Activated T-helper 1 cell treated with anti-CD3 and anti-CD28 coated beads, Interleukin-12 subunit alpha, Interleukin-12 subunit beta, Interleukin-2, Interleukin-4 antibody, amounts not matched to agents 30 ng/mL and 10 ng/mL and 1 ng/mL, durations not matched to agents 14 hours and 24 hours and 36 hours (primary cell): ENCODE measurements around the gene CABP4. TPM values are rescaled to one million over a fixed set of nuclear protein-coding genes. Genes with fewer than 3 reads are reported as not detected.

ENCODE experiments used
- DNase-seq: peaks from one replicate; pipeline ENCODE4 v3.0.0; 2021; ENCODE audit warnings: low spot score
- H3K27ac Mint-ChIP-seq: one replicate; pipeline ENCODE4 v1.8.0; 2021; ENCODE audit warnings: mild to moderate bottlenecking, mixed read lengths
- H3K27me3 Mint-ChIP-seq: one replicate; pipeline ENCODE4 v1.8.0; 2022; ENCODE audit warnings: mild to moderate bottlenecking, moderate library complexity, mixed read lengths; ENCODE audit not compliant: insufficient read depth
- H3K36me3 Mint-ChIP-seq: one replicate; pipeline ENCODE4 v1.8.0; 2021; ENCODE audit warnings: low read depth, mixed read lengths
- H3K4me1 Mint-ChIP-seq: one replicate; pipeline ENCODE4 v1.8.0; 2021; ENCODE audit warnings: low read depth, mixed read lengths
- H3K4me3 Mint-ChIP-seq: one replicate; pipeline ENCODE4 v1.8.0; 2021; ENCODE audit warnings: mild to moderate bottlenecking, moderate library complexity, mixed read lengths
- H3K9me3 Mint-ChIP-seq: one replicate; pipeline ENCODE4 v1.8.0; 2021; ENCODE audit warnings: mixed read lengths
- intact Hi-C: fragments of 100-400 bp; cut with micrococcal nuclease; formaldehyde crosslinking; loops from one replicate; pipeline ENCODE4 v1.15.1; 2024
- total RNA-seq: library from RNA; stranded (reverse); gene quantifications from 2 replicates; pipeline ENCODE4 v1.2.3, GENCODE V29; 2022

Gene CABP4
- 0.86 and 0.96 TPM in 2 replicates for total RNA-seq

DNA sequence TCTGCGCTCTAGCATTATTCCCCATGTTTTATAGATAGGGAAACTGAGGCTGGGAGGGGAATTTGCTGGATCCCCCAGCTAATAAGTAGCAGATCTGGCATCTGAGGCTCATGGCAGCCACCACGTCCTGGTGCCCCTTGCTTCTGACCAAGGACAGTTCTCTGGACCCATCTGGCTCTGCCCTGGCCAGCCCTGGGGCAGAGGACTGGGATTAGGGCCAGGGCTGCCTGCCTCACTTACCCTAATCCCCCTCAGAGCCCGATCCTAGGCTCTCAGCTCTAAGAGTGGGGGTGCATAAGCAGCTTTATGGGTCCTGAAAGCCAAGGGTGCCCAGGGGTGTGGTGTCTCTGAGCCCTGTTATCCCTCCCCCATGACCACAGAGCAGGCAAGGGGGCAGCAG lies at the start of gene CABP4:
Gene CABP4, plus strand, starts transcription at position 301 of the 400 bp plus-strand sequence. Its CDS starts 70 bp downstream, at position 371.
- DNase-seq: no peak
- intact Hi-C loops: no loop called here
- Mint-ChIP-seq H3K9me3 (no peaks in the 10 kb centered on the region), H3K4me1 (no peaks in the 10 kb centered on the region), H3K4me3 (no peak within 1 kb of the TSS), H3K27ac (no peak within 1 kb of the TSS), H3K36me3 (no peaks in the 10 kb centered on the region), H3K27me3 (peaks cover 4% of the 10 kb centered on the region)

DNA sequence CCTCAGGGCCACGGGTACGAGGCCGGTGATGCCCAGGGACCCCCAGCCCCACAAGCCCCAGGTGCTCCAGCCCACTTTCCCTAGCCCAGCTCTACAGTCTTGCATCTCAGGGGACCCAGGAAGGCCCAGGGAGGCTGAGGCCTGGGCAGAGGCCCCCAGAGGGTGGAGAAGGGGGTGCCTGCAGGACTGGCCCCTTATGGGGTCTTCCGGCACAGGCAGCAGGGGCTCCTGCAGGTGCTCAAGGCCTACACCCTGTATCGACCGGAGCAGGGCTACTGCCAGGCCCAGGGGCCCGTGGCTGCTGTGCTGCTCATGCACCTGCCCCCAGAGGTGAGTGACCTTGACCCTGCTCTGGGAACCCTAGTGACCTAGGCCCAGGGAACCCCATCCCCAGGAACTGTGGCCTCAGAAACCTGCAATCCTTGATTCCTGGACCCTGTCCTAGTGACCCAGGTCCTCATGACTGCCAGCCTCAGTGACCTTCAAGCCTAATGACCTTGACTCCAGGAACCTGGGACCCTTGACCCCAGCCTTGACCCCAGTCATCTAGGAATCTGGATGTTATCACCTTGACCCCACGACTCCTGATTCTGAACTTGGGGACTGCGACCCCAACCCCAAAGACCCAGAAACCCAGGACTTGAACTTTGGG lies 49.3 kb upstream of the CABP4 start:
- intact Hi-C loops: loop anchor here (5.0 to 10.0 kb wide), 3 partner anchors 199 to 1551 kb away; partner anchors contain the start of genes CFL1, CHKA and NDUFV1
- peak overlapping the region; percentile 88 for H3K4me3 Mint-ChIP-seq
- peaks cover 56% of the 10 kb centered on the region for H3K4me1 Mint-ChIP-seq
- no peaks in the 10 kb centered on the region for H3K27me3 Mint-ChIP-seq
- H3K36me3 Mint-ChIP-seq: peaks cover 32% of the 10 kb centered on the region
- H3K9me3 Mint-ChIP-seq: no peaks in the 10 kb centered on the region
- peak overlapping the region; percentile 92 for H3K27ac Mint-ChIP-seq
- DNase-seq: no peak

DNA sequence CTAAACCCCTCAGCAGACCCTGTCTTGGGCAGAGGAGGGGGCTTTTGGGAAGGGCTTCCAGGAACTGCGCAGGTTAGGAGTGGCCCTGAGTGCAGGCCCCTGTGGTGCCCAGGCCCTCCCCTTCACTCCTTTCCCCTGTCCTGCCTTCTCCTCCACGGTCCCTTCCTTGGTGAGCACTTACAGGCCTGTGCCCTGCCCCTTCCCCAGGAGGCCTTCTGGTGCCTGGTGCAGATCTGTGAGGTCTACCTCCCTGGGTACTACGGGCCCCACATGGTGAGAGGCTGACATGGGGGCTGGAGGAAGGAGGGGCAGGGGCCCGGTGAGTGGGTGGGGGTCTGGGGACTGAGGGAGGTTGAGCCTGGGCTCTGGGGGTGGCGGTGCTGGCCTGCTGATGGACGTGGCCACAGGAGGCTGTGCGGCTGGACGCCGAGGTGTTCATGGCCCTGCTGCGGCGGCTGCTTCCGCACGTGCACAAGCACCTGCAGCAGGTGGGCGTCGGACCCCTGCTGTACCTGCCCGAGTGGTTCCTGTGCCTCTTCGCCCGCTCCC lies 48.7 kb upstream of the CABP4 start:
- Mint-ChIP-seq H3K4me1 (peaks cover 56% of the 10 kb centered on the region), H3K36me3 (peaks cover 32% of the 10 kb centered on the region), H3K9me3 (no peaks in the 10 kb centered on the region), H3K27ac (peak overlapping the region; percentile 92), H3K4me3 (peak overlapping the region; percentile 88), H3K27me3 (no peaks in the 10 kb centered on the region)
- DNase-seq: no peak
- intact Hi-C loops: loop anchor here (5.0 to 10.0 kb wide), 3 partner anchors 198 to 1552 kb away; partner anchors contain the start of genes CFL1, CHKA and NDUFV1

DNA sequence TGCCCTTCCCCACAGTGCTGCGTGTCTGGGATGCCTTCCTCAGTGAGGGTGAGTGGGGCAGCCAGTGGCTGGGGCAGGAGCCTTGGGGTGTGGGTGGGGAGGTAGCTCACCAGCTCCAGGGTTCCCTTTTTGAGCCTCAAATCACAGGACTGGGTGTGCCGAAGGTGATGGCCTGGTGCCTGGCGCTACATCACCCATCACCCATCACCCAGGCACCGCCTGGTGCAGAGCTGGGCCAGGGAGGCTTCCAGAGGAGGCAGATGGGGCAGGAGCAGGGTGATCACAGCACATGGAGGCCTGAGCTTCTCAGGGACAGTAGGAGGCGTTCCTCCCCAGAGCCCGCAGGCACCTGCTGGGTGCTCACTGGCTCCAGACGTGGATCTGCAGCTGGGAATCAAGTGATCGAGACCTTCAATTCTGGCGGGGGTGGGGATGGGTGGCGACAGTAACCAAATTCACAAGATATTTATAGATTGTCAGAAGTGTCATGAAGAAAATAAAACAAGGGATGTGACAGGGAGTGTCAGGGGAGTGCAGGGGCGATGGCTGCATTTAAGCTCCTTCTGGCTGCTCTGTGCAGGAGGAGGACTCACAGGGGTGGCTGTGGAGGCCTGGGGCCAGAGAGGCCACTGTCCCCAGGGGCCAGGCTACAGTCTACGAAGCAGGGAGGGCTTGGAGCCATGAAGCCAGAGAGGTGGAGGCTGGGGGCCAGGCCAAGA lies 48.0 kb upstream of the CABP4 start:
- Mint-ChIP-seq H3K36me3 (peaks cover 32% of the 10 kb centered on the region), H3K27ac (peak overlapping the region; percentile 92), H3K27me3 (no peaks in the 10 kb centered on the region), H3K9me3 (no peaks in the 10 kb centered on the region), H3K4me1 (peaks cover 63% of the 10 kb centered on the region), H3K4me3 (peak overlapping the region; percentile 88)
- intact Hi-C loops: loop anchor here (1.0 to 10.0 kb wide), 4 partner anchors 99 to 1552 kb away; partner anchors contain the start of genes CFL1, CHKA and NDUFV1
- no peak for DNase-seq

DNA sequence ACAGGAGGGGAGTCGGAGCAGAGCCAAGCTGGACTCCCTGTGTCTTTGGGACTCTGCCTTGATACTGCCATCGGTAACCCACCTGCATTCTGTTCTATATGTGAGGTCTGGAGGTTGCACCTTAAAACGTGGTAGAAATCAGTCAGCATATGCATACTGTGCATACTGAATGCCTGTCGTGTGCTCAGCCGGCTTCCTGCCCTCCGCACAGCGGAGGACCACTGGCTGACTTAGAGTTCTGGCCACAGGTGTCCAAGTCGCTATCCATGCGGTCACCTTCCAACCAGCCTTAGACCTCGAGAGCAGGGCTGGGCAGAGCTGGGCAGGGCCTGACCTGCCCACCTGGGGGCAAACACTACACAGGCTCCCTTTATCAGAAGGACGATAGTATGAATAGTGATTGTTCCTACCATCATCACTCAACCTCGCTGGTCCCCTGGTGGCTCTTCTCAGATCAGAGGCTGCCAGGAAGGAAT lies 47.4 kb upstream of the CABP4 start:
- Mint-ChIP-seq H3K9me3 (no peaks in the 10 kb centered on the region), H3K4me3 (peak overlapping the region; percentile 88), H3K4me1 (peaks cover 69% of the 10 kb centered on the region), H3K27ac (peak overlapping the region; percentile 92), H3K27me3 (no peaks in the 10 kb centered on the region), H3K36me3 (peaks cover 32% of the 10 kb centered on the region)
- intact Hi-C loops: loop anchor here (1.0 to 10.0 kb wide), 4 partner anchors 99 to 1553 kb away; partner anchors contain the start of genes CFL1, CHKA and NDUFV1
- no peak for DNase-seq

DNA sequence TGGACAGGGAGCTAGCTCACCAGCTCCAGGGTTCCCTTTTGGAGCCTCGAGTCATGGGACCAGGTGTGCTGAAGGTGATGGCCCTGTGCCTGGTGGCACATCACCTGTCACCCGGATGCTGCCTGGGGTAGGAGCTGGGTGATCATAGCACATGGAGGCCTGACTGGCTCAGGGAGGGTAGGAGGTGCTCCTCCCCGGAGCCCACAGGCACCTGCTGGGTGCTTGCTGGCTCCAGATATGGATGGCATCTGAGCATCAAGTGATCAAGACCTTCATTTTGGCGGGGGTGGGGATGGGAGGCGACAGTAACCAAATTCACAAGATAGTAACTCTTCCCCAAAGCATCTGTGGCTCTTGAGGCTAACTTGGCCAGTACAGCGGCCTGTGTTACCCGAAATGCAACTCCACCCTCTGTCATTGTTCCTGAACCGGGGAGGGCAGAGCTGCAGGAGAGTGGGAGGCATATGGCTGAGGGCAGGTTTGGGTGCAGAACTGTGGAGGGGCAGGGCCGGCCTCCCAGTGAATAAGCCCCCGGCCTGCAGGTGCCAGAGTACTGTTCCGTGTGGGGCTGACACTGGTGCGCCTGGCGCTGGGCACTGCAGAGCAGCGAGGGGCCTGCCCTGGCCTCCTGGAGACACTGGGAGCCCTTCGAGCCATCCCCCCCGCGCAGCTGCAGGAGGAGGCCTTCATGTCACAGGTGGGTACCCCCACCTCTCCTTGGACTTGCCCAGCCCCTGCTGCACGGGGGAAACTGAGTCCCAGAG lies 46.5 kb upstream of the CABP4 start:
- H3K4me3 Mint-ChIP-seq: peak overlapping the region; percentile 88
- intact Hi-C loops: loop anchor here (1.0 to 10.0 kb wide), 4 partner anchors 13 to 1554 kb away; partner anchors contain the start of genes CFL1, CHKA and NDUFV1
- peak overlapping the region; percentile 92 for H3K27ac Mint-ChIP-seq
- H3K9me3 Mint-ChIP-seq: no peaks in the 10 kb centered on the region
- H3K27me3 Mint-ChIP-seq: peaks cover 2% of the 10 kb centered on the region
- no peak for DNase-seq
- peaks cover 77% of the 10 kb centered on the region for H3K4me1 Mint-ChIP-seq
- H3K36me3 Mint-ChIP-seq: peaks cover 34% of the 10 kb centered on the region

DNA sequence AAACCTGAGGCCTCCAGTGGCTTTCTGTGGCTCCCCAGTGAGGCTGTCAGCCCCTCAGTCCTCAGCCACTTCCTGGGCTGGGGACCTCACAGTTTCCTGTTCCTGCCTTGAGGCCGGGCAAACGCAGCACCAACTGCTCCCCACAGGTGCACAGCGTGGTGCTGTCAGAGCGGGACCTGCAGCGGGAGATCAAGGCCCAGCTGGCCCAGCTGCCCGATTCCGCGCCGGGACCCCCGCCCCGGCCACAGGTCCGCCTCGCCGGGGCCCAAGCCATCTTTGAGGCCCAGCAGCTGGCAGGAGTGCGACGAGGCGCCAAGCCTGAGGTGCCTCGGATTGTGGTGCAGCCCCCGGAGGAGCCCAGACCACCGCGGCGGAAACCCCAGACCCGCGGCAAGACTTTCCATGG lies 45.9 kb upstream of the CABP4 start:
- Mint-ChIP-seq H3K36me3 (peaks cover 32% of the 10 kb centered on the region), H3K4me1 (peaks cover 75% of the 10 kb centered on the region), H3K27ac (peak overlapping the region; percentile 94), H3K27me3 (peaks cover 2% of the 10 kb centered on the region), H3K9me3 (no peaks in the 10 kb centered on the region), H3K4me3 (peak overlapping the region; percentile 88)
- intact Hi-C loops: loop anchor here (1.0 to 10.0 kb wide), 4 partner anchors 12 to 1554 kb away; partner anchors contain the start of genes CFL1, CHKA and NDUFV1
- peak; percentile 78 for DNase-seq

DNA sequence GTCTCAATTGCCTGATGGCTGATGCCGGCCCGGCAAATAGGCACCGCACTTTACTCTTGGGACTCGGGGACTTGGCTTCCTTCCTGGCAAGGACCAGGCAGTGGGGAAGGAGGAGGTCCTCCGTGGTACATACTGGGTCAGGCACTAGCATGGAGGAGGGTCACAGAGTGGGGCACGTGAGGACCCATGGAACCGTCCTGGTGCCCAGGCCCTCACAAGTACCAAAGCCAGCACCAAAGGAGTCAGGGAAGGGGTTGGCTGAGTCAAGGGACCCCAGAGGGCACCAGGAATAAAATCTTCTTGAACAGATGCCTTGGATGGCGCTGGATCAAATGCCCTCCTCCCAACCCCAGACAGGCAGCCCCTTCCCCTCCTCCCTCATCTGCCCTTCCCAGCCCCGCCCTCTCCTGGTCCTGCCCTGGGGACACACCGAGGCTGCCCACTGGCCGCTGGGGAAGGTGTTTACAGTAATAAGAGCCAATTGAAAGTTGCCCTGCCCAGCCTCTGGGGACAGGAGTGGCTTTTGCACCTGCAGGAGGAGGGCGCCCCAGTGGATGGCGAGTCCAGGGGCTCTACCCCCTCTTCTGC lies 45.3 kb upstream of the CABP4 start:
- Mint-ChIP-seq H3K36me3 (peaks cover 28% of the 10 kb centered on the region), H3K4me1 (peaks cover 69% of the 10 kb centered on the region), H3K4me3 (peak overlapping the region; percentile 84), H3K9me3 (no peaks in the 10 kb centered on the region), H3K27ac (peak overlapping the region; percentile 94), H3K27me3 (peaks cover 7% of the 10 kb centered on the region)
- DNase-seq: no peak
- intact Hi-C loops: loop anchor here (1.0 to 10.0 kb wide), 4 partner anchors 11 to 1555 kb away; partner anchors contain the start of genes CFL1, CHKA and NDUFV1

DNA sequence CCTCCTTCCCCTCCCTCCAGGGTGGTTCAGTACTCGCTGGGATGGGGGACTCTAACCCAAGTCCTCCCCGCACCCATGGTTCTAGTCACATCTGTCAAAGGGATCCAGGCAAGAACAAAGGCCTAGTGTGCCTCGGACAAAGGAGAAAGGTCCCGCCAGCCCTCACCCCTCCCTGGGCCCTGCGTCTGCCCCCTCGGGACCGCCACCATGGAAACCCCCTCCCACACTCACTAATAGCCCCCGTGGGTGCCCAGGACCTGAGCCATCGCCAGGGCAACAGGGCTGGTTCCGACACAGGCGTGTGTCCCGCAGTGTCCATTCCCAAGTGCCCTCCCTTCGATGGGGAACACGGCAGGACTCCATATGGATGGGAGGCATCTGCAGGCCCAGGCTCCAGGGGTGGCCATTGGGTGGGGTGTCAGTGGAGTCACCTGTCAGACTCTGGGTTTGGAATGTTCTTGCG lies 44.8 kb upstream of the CABP4 start:
- Mint-ChIP-seq H3K27me3 (peaks cover 10% of the 10 kb centered on the region), H3K27ac (peak overlapping the region; percentile 71), H3K36me3 (peaks cover 28% of the 10 kb centered on the region), H3K4me1 (peaks cover 64% of the 10 kb centered on the region), H3K4me3 (peak overlapping the region; percentile 84), H3K9me3 (no peaks in the 10 kb centered on the region)
- DNase-seq: no peak
- intact Hi-C loops: no loop called here

DNA sequence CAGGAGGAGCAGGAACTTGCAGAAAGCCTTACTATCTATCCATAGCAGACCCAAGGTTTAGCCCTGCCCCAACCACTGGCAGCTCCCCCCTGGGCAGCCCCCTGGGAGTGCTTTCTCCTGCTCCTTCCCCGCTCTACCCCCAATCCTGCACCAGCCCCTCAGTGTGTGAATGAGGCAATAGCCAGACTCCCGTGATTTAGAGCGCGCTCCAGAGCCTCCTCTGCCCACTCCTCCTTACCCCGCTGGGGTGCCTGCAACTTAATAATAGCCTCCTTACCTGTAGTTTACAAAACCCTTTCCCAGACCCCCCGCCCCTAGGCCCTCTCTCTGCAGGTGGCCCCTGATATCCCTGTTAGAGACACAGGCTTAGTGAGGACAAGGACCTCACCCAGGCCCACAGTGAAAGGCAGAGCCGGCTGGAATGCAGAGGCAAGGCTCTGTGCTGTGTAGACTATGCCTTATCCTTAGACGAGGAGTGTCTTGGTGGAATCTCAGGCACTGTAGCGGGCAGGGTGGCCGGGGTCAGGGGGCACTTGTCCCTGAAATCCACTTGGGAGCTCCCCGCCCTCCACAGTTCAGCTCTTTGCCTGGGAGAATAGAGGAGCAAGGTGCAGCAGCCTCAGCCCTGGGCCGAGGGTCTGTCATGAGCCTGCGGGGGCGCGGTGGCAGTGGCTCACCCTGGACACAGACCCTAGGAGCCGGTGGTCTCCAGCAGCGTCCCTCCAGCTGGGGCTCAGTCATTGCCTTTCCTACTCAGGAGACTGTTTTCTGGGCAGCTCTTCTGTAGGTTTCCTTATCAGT lies 44.0 kb upstream of the CABP4 start:
- Mint-ChIP-seq H3K4me1 (peaks cover 59% of the 10 kb centered on the region), H3K9me3 (no peaks in the 10 kb centered on the region), H3K36me3 (peaks cover 26% of the 10 kb centered on the region), H3K4me3 (peak overlapping the region; percentile 84), H3K27ac (peak overlapping the region; percentile 8), H3K27me3 (peaks cover 12% of the 10 kb centered on the region)
- DNase-seq: no peak
- intact Hi-C loops: no loop called here

DNA sequence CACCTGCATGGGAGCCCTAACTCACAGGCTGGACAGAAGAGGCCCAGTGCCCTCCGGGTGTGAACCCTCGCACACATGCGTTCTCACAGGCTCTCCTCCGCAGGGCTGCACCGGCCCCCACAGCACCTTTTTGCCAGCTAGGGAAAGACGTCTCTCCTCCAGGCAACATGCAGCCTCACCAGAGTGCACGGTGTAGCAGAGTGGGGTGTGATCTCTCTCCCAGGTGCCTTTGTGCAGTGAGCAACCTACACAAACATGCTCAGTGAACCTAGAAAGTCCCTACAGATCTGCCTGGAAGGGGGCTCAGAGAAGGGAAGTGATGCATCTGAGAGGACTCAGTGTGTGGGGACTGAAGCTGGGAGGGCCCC lies 43.4 kb upstream of the CABP4 start:
- no peak for DNase-seq
- Mint-ChIP-seq H3K36me3 (peaks cover 21% of the 10 kb centered on the region), H3K9me3 (no peaks in the 10 kb centered on the region), H3K27ac (no peak overlapping the region), H3K27me3 (peaks cover 18% of the 10 kb centered on the region), H3K4me3 (peak overlapping the region; percentile 33), H3K4me1 (peaks cover 59% of the 10 kb centered on the region)
- intact Hi-C loops: no loop called here
